Ascending aorta (tissue), 2 donors: ENCODE data around the gene KSR2. TPM values are rescaled to one million over a fixed set of nuclear protein-coding genes. Genes with fewer than 3 reads are reported as not detected.

Source experiments
- DNase-seq, 2 donors: peaks; one replicate each; pipeline ENCODE4 v3.0.0-alpha.2; 2019; ENCODE audit warnings: low spot score in 2 of 2
- H3K27ac ChIP-seq, 2 donors: fragments of 200-600 bp; sonication (generic); one replicate each; pipeline ENCODE4 v1.5.1; 2016 to 2017; ENCODE audit warnings: mild to moderate bottlenecking in 1 of 2
- H3K27me3 ChIP-seq: fragments of 200-600 bp; sonication (generic); one replicate; pipeline ENCODE4 v1.5.1; 2017
- H3K36me3 ChIP-seq, 2 donors: fragments of 200-600 bp; sonication (generic); one replicate each; pipeline ENCODE4 v1.5.1; 2016
- H3K4me1 ChIP-seq, 2 donors: fragments of 200-600 bp; sonication (generic); one replicate each; pipeline ENCODE4 v1.5.1; 2016 to 2017; ENCODE audit warnings: mild to moderate bottlenecking in 1 of 2
- H3K4me3 ChIP-seq, 2 donors: fragments of 200-600 bp; sonication (generic); one replicate each; pipeline ENCODE4 v1.5.1; 2016 to 2017; ENCODE audit warnings: mild to moderate bottlenecking in 1 of 2
- H3K9me3 ChIP-seq, 2 donors: fragments of 200-600 bp; sonication (generic); one replicate each; pipeline ENCODE4 v1.5.1; 2016
- intact Hi-C: fragments of 100-400 bp; cut with DNase I; formaldehyde crosslinking; loops from one replicate; pipeline ENCODE4 v1.15.1; 2023
- total RNA-seq: library from RNA; depleted of rRNA; stranded (reverse); fragments of >200 nt; gene quantifications from one replicate; pipeline ENCODE4 v1.1.0, GENCODE V29; 2016
- TF ChIP-seq, protein P1 (sequence below), 3 experiments: fragments of 200-600 bp in 2 of 3; fragments of 450-650 bp in 1 of 3; sonication (generic) in 2 of 3; IDR thresholded peaks; one replicate each; pipeline ENCODE4 v1.5.1; 2016 to 2019; ENCODE audit warnings: antibody characterized with exemption in 3 of 3, mild to moderate bottlenecking in 1 of 3, moderate library complexity in 1 of 3

Gene KSR2
- total RNA-seq, 1 donor from 2014 or later, result 0.11 TPM

DNA sequence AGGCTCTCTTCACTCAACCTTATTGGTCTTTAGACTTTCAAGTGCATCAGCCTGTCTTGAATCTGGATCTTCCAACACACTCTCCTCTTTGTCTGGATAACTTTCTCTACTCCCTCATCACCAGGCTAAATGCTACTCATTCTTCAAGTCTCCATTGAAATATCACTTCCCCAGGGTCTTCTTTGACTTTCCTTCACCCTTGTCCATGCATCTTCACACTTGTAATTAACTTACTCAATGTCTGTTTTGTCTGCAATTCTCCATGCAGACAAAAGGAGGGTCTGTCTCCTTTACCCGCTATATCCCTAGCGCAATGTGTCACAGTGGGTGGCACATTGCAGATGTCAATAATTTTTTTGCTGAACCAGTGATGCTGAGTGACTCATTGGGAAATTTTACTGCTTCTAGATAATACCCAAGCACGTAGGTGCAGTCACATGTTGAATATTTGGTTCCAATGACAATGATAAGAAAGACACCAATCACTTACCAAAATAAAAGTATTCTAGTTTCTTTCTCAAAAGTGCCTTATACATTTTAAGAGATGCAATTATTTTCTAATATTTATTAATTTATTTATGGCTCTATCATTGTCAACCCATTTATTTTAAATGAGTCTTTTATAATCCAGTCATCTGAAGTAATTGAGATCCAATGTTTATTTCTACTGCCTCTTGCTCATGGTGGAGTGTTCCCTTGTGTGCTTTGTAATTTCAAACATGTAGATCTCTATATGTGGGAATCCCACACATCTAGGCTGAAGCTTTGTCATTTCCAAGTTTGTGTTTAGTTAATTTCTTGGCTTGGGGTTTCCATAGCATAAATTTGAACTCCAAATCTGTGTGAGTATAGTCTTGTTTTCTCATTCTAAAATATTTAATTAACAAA, 26.0 kb upstream of the KSR2 start:
- Histone ChIP-seq H3K4me1 (no peaks in the 10 kb centered on the region), H3K4me3 (no peak overlapping the region), H3K9me3 (no peaks in the 10 kb centered on the region), H3K27ac (no peak overlapping the region), H3K27me3 (no peaks in the 10 kb centered on the region), H3K36me3 (no peaks in the 10 kb centered on the region)
- intact Hi-C loops, result no loop called here
- DNase-seq, result no peak
- TF ChIP-seq, protein P1, sequence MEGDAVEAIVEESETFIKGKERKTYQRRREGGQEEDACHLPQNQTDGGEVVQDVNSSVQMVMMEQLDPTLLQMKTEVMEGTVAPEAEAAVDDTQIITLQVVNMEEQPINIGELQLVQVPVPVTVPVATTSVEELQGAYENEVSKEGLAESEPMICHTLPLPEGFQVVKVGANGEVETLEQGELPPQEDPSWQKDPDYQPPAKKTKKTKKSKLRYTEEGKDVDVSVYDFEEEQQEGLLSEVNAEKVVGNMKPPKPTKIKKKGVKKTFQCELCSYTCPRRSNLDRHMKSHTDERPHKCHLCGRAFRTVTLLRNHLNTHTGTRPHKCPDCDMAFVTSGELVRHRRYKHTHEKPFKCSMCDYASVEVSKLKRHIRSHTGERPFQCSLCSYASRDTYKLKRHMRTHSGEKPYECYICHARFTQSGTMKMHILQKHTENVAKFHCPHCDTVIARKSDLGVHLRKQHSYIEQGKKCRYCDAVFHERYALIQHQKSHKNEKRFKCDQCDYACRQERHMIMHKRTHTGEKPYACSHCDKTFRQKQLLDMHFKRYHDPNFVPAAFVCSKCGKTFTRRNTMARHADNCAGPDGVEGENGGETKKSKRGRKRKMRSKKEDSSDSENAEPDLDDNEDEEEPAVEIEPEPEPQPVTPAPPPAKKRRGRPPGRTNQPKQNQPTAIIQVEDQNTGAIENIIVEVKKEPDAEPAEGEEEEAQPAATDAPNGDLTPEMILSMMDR (IDR thresholded peaks at IDR 0.05), result no peak

DNA sequence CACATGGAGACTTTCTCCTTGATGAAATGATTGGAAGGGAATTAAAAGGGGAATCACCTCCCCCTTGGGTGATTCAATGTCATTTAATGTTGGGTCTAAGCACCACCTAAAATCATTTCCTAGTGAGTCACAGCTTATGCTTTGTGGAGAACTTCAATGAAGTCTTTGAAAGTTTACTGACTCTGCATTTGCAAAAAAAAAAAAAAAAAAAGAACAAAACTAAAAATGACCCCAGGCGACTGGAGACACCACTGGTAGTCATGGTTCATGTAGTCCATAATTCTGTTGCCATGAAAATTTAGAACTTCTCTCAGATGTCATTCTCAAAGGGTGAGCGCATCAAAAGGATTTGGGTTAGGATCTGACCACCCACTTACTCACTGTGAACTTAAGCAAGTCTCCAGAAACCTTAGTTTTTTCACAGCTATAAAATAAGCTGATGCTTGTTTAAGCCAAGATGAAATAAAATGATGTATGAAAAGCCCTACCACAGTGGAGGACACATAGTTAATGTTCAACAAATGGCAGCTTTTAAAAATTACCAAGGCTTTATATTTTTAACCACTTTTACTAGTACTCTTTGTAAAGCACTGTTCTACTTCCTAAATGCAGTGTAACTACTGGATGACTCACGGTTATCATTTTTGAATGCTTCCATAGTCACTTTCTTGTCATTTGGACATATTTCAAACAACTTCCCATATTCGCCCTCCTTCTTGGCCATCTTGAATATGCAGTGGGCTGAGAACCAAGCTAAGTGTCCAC, 18.1 kb upstream of the KSR2 start:
- Histone ChIP-seq H3K36me3 (no peaks in the 10 kb centered on the region), H3K4me3 (no peak overlapping the region), H3K9me3 (no peaks in the 10 kb centered on the region), H3K27ac (no peak overlapping the region), H3K27me3 (no peaks in the 10 kb centered on the region), H3K4me1 (no peaks in the 10 kb centered on the region)
- TF ChIP-seq, protein P1 (IDR thresholded peaks at IDR 0.05), result no peak
- intact Hi-C loops, result no loop called here
- no peak for DNase-seq

- H3K9me3 ChIP-seq, result no peaks in the 10 kb centered on the region
- no peaks in the 10 kb centered on the region for H3K36me3 ChIP-seq
- H3K27ac ChIP-seq, result no peak overlapping the region
- no peaks in the 10 kb centered on the region for H3K27me3 ChIP-seq
- no peak for DNase-seq
- H3K4me3 ChIP-seq, result no peak overlapping the region
- no peaks in the 10 kb centered on the region for H3K4me1 ChIP-seq
- intact Hi-C loops, result no loop called here
- TF ChIP-seq, protein P1 (IDR thresholded peaks at IDR 0.05), result no peak
Observed at GRCh38 chr12:117985182-117985581, 16.4 kb upstream of the KSR2 start.

DNA sequence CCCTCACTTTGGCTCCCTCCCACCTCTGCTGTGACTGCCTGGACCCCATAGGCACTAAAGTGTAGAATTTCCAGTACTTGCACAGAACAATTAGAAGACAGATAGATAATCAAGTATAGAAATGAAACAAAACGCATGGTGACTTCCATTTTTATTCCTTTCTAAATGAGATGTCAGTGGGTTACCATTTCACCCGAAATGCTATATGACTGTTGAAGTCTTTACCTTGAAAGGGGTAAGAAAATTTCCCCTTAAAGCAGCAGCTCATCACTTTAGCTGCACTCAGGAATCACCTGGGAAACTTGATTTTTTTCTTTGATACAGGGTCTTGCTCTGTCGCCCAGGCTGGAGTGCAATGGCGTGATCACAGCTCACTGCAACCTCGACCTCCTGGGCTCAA, 12.5 kb upstream of the KSR2 start:
- no peak for DNase-seq
- Histone ChIP-seq H3K4me1 (no peaks in the 10 kb centered on the region), H3K27me3 (no peaks in the 10 kb centered on the region), H3K36me3 (no peaks in the 10 kb centered on the region), H3K27ac (no peak overlapping the region), H3K4me3 (no peak overlapping the region), H3K9me3 (no peaks in the 10 kb centered on the region)
- intact Hi-C loops, result no loop called here
- TF ChIP-seq, protein P1 (IDR thresholded peaks at IDR 0.05), result no peak

GRCh38 chr12:117980616-117981015, 11.8 kb upstream of the KSR2 start:
- TF ChIP-seq, protein P1 (IDR thresholded peaks at IDR 0.05), result no peak
- intact Hi-C loops, result no loop called here
- H3K4me3 ChIP-seq, result no peak overlapping the region
- no peak overlapping the region for H3K27ac ChIP-seq
- no peaks in the 10 kb centered on the region for H3K9me3 ChIP-seq
- H3K4me1 ChIP-seq, result no peaks in the 10 kb centered on the region
- no peak for DNase-seq
- H3K27me3 ChIP-seq, result no peaks in the 10 kb centered on the region
- no peaks in the 10 kb centered on the region for H3K36me3 ChIP-seq
